DOHH2 (cell line): ENCODE data around the gene KERA.

ENCODE experiments used
- EZH2phosphoT487 ChIP-seq: fragments of 200-600 bp; sonication (generic); IDR thresholded peaks from 2 replicates; pipeline ENCODE4 v1.6.1; 2017; ENCODE audit warnings: borderline replicate concordance, mild to moderate bottlenecking, antibody characterized with exemption, low read length, moderate library complexity, mixed read lengths
- TF ChIP-seq, protein P1 (sequence below): fragments of 200-600 bp; sonication (generic); IDR thresholded peaks from one replicate; pipeline ENCODE4 v1.5.1; 2014; ENCODE audit warnings: antibody characterized with exemption, mild to moderate bottlenecking, low read depth, low read length; ENCODE audit not compliant: poor library complexity, severe bottlenecking

DNA sequence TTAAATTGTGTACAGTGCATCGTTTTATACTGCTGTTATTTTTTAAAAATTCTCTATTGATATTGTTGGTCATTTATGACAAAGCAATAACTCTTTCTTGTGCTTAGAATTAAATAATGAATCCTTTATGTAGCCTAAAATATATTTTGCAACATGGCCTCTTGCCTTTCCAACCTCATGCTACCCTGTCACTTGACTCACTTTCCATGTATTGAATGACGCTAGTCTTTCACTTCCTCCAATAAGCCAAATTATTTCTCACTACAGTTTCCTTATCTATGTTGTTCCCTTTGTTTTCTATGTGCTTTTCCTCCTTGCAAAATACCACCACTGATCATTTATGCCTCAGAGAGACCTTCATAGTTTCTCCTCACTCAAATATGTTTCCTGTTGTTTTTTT lies 36.7 kb downstream of the KERA start:
- TF ChIP-seq, protein P1, sequence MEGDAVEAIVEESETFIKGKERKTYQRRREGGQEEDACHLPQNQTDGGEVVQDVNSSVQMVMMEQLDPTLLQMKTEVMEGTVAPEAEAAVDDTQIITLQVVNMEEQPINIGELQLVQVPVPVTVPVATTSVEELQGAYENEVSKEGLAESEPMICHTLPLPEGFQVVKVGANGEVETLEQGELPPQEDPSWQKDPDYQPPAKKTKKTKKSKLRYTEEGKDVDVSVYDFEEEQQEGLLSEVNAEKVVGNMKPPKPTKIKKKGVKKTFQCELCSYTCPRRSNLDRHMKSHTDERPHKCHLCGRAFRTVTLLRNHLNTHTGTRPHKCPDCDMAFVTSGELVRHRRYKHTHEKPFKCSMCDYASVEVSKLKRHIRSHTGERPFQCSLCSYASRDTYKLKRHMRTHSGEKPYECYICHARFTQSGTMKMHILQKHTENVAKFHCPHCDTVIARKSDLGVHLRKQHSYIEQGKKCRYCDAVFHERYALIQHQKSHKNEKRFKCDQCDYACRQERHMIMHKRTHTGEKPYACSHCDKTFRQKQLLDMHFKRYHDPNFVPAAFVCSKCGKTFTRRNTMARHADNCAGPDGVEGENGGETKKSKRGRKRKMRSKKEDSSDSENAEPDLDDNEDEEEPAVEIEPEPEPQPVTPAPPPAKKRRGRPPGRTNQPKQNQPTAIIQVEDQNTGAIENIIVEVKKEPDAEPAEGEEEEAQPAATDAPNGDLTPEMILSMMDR = no peak
- TF ChIP-seq EZH2phosphoT487 = no peak
